Measurements from ENCODE around the gene VAT1.

Gene VAT1

GRCh38 chr17:43027091-43028032 is 5.2 kb upstream of the VAT1 start:
- DNase-seq: no peak

GRCh38 chr17:43026595-43026994 is 4.4 kb upstream of the VAT1 start:
- DNase-seq: no peak

GRCh38 chr17:43025766-43026537 is 3.8 kb upstream of the VAT1 start:
- no peak for DNase-seq

GRCh38 chr17:43025290-43025657 is 3.1 kb upstream of the VAT1 start:
- DNase-seq: no peak

- peak; percentile 96 for DNase-seq
Measured at GRCh38 chr17:43024407-43025289, 2.5 kb upstream of the VAT1 start, which contains the start of gene RND2. Gene RND2, plus strand, starts transcription at chr17:43025231. Its CDS starts 117 bp downstream, at chr17:43025348.

- peak; percentile 67 for DNase-seq
Measured at GRCh38 chr17:43020789-43021740, 1.1 kb downstream of the VAT1 start.

GRCh38 chr17:43020030-43020621 is 2.1 kb downstream of the VAT1 start:
- DNase-seq: no peak

GRCh38 chr17:43019418-43019817 is 2.8 kb downstream of the VAT1 start:
- DNase-seq: no peak

GRCh38 chr17:43018932-43019331 is 3.3 kb downstream of the VAT1 start:
- no peak for DNase-seq

GRCh38 chr17:43018008-43018853 is 4.0 kb downstream of the VAT1 start:
- DNase-seq: no peak

- no peak for DNase-seq
Measured at GRCh38 chr17:43016216-43016615, 6.0 kb downstream of the VAT1 start.

- no peak for DNase-seq
Measured at GRCh38 chr17:43015579-43015978, 6.6 kb downstream of the VAT1 start.

GRCh38 chr17:43014649-43015542 is 7.3 kb downstream of the VAT1 start:
- DNase-seq: no peak

GRCh38 chr17:43014020-43014648 is 8.1 kb downstream of the VAT1 start:
- DNase-seq: no peak

- DNase-seq: no peak
Measured at GRCh38 chr17:43013296-43013695, 8.9 kb downstream of the VAT1 start.

- no peak for DNase-seq
Measured at GRCh38 chr17:43011728-43012472, 10.3 kb downstream of the VAT1 start.

- DNase-seq: no peak
Measured at GRCh38 chr17:43010667-43011308, 11.4 kb downstream of the VAT1 start.
